C4-2B (cell line): ENCODE data around the gene DLGAP4.

ENCODE experiments used
- H3K27ac ChIP-seq: fragments of 450-650 bp; 2 replicates; pipeline ENCODE4 v1.5.1; 2017
- ZFX ChIP-seq: fragments of 450-650 bp; IDR thresholded peaks from 2 replicates; pipeline ENCODE4 v1.6.1; 2017
- TF ChIP-seq, protein P1 (sequence below): fragments of 450-650 bp; conservative IDR thresholded peaks from 2 replicates; pipeline ENCODE4 v1.5.1; 2017; ENCODE audit warnings: mild to moderate bottlenecking

Gene DLGAP4

DNA sequence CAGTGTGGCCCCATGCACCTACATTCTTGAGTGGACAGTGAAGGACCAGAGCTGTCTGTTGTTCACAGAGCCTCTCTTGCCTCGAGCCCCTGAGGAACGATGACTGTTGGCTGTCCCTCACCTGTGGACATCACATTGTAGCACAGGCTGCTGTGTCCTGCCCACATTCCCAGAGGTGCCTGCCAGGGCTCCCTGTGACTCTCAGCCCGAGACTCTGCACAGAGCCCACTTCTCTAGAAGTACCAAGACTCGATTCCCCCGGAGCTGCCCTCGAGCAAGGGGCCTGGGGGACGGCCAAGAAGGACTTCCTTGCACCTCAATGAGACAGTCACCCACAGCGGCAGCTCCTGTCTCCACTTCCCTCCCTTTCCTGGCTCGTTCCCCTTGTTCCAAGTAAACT lies 28.6 kb upstream of the DLGAP4 start:
- no peak overlapping the region for H3K27ac ChIP-seq
- no peak for TF ChIP-seq ZFX
- TF ChIP-seq, protein P1, sequence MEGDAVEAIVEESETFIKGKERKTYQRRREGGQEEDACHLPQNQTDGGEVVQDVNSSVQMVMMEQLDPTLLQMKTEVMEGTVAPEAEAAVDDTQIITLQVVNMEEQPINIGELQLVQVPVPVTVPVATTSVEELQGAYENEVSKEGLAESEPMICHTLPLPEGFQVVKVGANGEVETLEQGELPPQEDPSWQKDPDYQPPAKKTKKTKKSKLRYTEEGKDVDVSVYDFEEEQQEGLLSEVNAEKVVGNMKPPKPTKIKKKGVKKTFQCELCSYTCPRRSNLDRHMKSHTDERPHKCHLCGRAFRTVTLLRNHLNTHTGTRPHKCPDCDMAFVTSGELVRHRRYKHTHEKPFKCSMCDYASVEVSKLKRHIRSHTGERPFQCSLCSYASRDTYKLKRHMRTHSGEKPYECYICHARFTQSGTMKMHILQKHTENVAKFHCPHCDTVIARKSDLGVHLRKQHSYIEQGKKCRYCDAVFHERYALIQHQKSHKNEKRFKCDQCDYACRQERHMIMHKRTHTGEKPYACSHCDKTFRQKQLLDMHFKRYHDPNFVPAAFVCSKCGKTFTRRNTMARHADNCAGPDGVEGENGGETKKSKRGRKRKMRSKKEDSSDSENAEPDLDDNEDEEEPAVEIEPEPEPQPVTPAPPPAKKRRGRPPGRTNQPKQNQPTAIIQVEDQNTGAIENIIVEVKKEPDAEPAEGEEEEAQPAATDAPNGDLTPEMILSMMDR, result no peak

DNA sequence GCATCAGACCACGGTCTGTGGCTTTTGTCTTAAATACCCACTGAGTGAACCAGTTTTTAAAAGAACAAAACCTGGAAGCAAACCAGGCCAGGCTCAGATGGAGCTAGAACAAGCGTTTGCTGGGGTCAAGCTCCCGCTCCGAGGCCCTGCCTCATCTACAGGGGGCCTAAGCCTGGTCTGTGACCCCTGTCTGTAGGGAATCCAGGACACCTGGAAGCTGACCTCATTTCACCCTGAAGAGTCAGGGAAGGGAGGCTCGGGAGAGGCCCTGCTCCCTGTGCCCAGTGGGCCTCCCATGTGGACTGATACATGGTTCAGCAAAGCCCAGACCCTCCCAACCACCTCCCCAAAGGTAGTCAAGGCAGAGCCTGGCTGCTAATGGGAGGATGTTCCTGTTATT lies 26.8 kb upstream of the DLGAP4 start:
- no peak overlapping the region for H3K27ac ChIP-seq
- TF ChIP-seq ZFX, result no peak
- TF ChIP-seq, protein P1, result no peak

DNA sequence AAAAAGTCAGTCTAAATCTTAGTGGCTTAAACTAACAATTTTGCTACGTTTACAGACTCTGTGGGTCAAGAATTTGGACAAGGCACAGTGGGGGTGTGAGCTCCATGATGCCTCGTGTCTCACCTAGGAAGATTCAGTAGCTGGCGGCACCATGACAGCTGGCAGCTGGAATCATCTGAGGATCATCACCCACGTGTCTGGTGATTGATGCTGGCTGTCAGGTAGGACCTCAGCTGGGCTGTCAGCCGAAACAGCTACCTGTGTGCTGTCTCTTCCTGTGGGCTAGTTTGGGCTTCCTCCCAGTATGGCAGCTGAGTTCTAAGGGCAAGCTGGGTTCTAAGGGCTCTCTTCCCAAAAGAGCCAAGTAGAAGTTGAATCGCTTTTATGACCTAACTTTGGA lies 26.4 kb upstream of the DLGAP4 start:
- H3K27ac ChIP-seq, result no peak overlapping the region
- TF ChIP-seq, protein P1, result no peak
- no peak for TF ChIP-seq ZFX

DNA sequence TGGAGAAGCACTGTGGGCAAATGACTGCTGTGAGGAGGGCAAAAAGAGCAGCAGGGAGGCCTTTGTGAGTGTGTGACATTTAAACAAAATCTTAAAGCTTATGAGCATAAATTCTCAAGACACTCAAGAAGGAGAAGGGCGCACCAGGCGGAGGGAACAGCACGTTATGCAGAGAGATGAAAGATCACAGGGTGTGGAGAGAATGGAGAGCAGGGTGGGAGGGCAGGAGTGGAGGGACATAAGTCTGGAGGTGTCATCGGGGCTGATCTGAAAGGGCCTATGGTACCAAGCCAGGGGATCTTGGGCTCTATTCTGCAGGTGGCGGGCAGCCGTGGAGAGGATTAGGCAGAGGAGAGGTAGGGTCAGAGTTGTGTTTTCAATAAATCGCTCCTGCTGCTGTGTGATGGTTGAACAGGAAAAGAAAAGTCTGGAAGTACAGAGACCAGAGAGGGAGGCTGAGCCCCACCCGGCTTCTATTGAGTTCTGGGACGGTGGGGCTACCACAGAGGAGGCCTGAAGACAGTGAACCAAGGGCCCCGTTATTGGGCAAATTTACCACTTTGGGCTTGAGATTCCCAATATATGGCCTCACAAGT lies 24.3 kb upstream of the DLGAP4 start:
- H3K27ac ChIP-seq, result no peak overlapping the region
- TF ChIP-seq, protein P1, result no peak
- TF ChIP-seq ZFX, result no peak

DNA sequence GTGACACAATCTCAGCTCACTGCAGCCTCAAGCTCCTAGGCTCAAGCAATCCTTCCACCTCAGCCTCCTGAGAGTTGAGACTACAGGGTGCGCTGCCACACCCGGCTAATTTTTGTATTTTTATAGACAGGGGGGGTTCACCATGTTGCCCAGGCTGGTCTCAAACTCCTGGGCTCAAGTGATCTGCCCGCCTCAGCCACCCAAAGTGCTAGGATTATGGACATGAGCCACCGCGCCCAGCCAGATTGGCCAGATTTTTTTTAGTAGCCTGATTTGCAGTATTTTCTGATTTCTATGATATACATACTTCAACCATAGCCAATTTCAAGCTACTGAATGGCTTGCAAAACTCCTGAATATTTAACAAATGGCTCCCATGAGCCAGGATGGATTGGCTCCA lies 21.4 kb upstream of the DLGAP4 start:
- no peak for TF ChIP-seq ZFX
- TF ChIP-seq, protein P1, result no peak
- no peak overlapping the region for H3K27ac ChIP-seq

DNA sequence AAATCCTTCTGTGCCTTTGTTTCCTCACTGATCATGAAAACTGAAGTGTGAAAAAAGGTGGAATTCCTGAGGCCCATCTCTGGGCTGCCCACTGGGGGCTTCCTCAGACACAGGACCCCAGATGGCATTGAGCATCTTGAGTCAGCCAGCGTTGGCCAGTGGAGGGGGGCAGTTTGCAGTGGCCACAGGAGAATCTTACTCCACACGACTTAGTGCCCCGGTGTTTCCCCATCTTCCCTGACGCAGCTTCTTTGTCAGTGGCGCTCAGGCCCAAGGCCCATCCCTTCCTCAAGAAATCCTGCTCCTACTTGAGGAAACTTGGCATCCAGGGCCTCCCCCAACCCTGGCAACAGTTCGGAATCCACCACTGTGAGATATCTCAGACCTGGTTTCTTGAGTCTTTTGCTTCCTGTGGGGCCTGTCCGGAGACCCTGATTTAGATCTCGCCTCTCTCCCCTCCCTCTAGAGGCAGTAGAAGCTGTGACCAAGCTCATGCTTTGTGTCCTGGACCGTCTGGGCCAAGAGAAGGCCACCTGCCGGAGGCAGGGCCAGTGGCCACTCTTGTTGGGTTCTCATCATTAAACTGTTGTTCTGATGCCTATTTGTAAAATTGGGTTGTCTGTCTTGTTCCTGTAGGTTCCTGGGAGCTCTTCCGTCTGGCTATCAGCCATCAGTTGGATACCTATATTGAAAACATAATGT lies 20.2 kb upstream of the DLGAP4 start:
- no peak for TF ChIP-seq ZFX
- TF ChIP-seq, protein P1, result no peak
- no peak overlapping the region for H3K27ac ChIP-seq

DNA sequence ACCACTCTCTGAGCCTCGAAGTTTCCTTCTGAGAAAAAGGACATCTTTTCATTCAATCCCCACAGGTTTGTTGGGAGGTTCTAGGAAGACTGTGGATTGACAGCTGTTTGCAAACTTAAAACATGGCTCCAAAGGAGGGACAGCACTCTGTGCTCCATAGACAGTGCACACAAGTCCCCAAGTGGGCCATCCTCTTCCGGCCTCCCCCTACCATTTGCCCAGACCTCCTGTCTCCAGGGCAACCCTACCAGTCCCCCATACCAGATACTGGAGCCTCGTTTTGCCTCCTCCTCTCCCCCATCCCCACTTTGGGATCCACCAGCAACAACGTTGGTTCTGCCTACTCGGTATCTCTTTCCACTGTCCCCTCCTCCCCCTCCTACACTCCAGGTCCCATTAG lies 8.5 kb upstream of the DLGAP4 start:
- no peak overlapping the region for H3K27ac ChIP-seq

More for the DNA sequence above, 8.5 kb upstream of the DLGAP4 start:
- TF ChIP-seq, protein P1, result no peak
- TF ChIP-seq ZFX, result no peak
